HepG2 (cell line): ENCODE measurements around the gene SAMD4B. TPM values are rescaled to one million over a fixed set of nuclear protein-coding genes. Genes with fewer than 3 reads are reported as not detected.

Experiments used
- CCDC6 ChIP-seq: sonication (generic); formaldehyde crosslinking; IDR thresholded peaks from 2 replicates; pipeline ENCODE4 v1.8.1; 2022; ENCODE audit warnings: mild to moderate bottlenecking, missing genetic modification reagents, moderate library complexity
- CHD4 ChIP-seq: fragments of 200-600 bp; sonication (generic); IDR thresholded peaks from 2 replicates; pipeline ENCODE4 v1.7.0; 2017; ENCODE audit warnings: mild to moderate bottlenecking, low read length, borderline replicate concordance
- FOXM1 ChIP-seq: sonication (generic); formaldehyde crosslinking; IDR thresholded peaks from 2 replicates; pipeline ENCODE4 v1.5.0; 2020; ENCODE audit warnings: missing genetic modification reagents
- HCFC1 ChIP-seq: fragments of 150-350 bp; IDR thresholded peaks from 2 replicates; pipeline ENCODE4 v1.6.1; 2014; ENCODE audit warnings: low read depth, low read length
- HDAC2 ChIP-seq: sonication (generic); formaldehyde crosslinking; IDR thresholded peaks from 2 replicates; pipeline ENCODE4 v1.4.0; 2020; ENCODE audit warnings: missing genetic modification reagents
- LCORL ChIP-seq, 2 experiments: fragments of 450-650 bp in 1 of 2; sonication (generic) in 1 of 2; formaldehyde crosslinking in 1 of 2; IDR thresholded peaks; 2 replicates each; pipeline versions ENCODE4 v1.5.0 to v1.6.1; 2017 to 2020; ENCODE audit warnings: antibody characterized with exemption in 1 of 2, missing genetic modification reagents in 1 of 2
- NPAS2 ChIP-seq: sonication (generic); formaldehyde crosslinking; IDR thresholded peaks from 2 replicates; pipeline ENCODE4 v1.8.0; 2022; ENCODE audit warnings: mild to moderate bottlenecking, missing genetic modification reagents, borderline replicate concordance
- NR2F1 ChIP-seq, 2 experiments: fragments of 450-650 bp in 1 of 2; formaldehyde crosslinking in 1 of 2; IDR thresholded peaks; 2 replicates each; pipeline versions ENCODE4 v1.5.0 to v1.6.1; 2016 to 2020; ENCODE audit warnings: mild to moderate bottlenecking in 1 of 2, missing compliant biosample characterization in 1 of 2, missing genetic modification reagents in 1 of 2, moderate library complexity in 1 of 2
- NR3C1 ChIP-seq: sonication (generic); formaldehyde crosslinking; IDR thresholded peaks from 2 replicates; pipeline ENCODE4 v1.4.0; 2020; ENCODE audit warnings: missing genetic modification reagents
- SMC3 ChIP-seq: IDR thresholded peaks from 2 replicates; pipeline ENCODE4 v1.6.1; 2011; ENCODE audit warnings: low read length, improper control_type of control experiment
- TRIM24 ChIP-seq: sonication (generic); formaldehyde crosslinking; IDR thresholded peaks from 2 replicates; pipeline ENCODE4 v1.8.0; 2022; ENCODE audit warnings: mild to moderate bottlenecking, missing genetic modification reagents
- XRCC5 ChIP-seq: fragments of 200-400 bp; formaldehyde crosslinking; optimal IDR thresholded peaks from 2 replicates; pipeline ENCODE3; 2017; ENCODE audit warnings: mild to moderate bottlenecking, low read length
- ZFP41 ChIP-seq: sonication (generic); formaldehyde crosslinking; IDR thresholded peaks from 2 replicates; pipeline ENCODE4 v1.4.0; 2020; ENCODE audit warnings: mild to moderate bottlenecking, missing genetic modification reagents, borderline replicate concordance
- ZNF564 ChIP-seq: sonication (generic); formaldehyde crosslinking; IDR thresholded peaks from 2 replicates; pipeline ENCODE4 v1.8.1; 2023; ENCODE audit warnings: mild to moderate bottlenecking, missing genetic modification reagents
- ZSCAN31 ChIP-seq: sonication (generic); formaldehyde crosslinking; IDR thresholded peaks from 2 replicates; pipeline ENCODE4 v1.5.0; 2020; ENCODE audit warnings: low read depth, mild to moderate bottlenecking, missing genetic modification reagents
- polyA plus RNA-seq, 8 experiments: library from polyadenylated mRNA; depleted of rRNA in 3 of 8; stranded (reverse) in 7 of 8; unstranded in 1 of 8; fragments of >200 nt; fragmentation: Illumina TruSeq in 4 of 8; extraction: Trizol in 4 of 8; gene quantifications; 2 replicates each; pipeline versions ENCODE4 v1.2.1 to v1.2.3, GENCODE V29; 2011 to 2016; ENCODE audit warnings: low read depth in 4 of 8, missing spikeins in 1 of 8, mixed read lengths in 1 of 8; ENCODE audit not compliant: insufficient read depth in 1 of 8
- total RNA-seq, 5 experiments: library from RNA; depleted of rRNA; stranded (reverse); fragments of >200 nt; fragmentation: Illumina TruSeq; extraction: Trizol; gene quantifications; 2 replicates each; pipeline ENCODE4 v1.2.3, GENCODE V29; 2016; ENCODE audit warnings: low read depth in 1 of 5
- TF ChIP-seq, protein P1 (sequence below): sonication (generic); formaldehyde crosslinking; conservative IDR thresholded peaks from 2 replicates; pipeline ENCODE4 v1.4.0; 2020; ENCODE audit warnings: mild to moderate bottlenecking, missing genetic modification reagents, moderate library complexity
- TF ChIP-seq, protein P2 (sequence below): sonication (generic); formaldehyde crosslinking; IDR thresholded peaks from 2 replicates; pipeline ENCODE4 v1.8.0; 2022; ENCODE audit warnings: missing genetic modification reagents, mild to moderate bottlenecking, moderate library complexity, borderline replicate concordance
- TF ChIP-seq, protein P3 (sequence below): sonication (generic); formaldehyde crosslinking; IDR thresholded peaks from 2 replicates; pipeline ENCODE4 v1.5.0; 2020; ENCODE audit warnings: mild to moderate bottlenecking, missing genetic modification reagents, moderate library complexity
- TF ChIP-seq, protein P4 (sequence below): sonication (generic); formaldehyde crosslinking; IDR thresholded peaks from 2 replicates; pipeline ENCODE4 v1.4.0; 2020; ENCODE audit warnings: missing genetic modification reagents

The SAMD4B gene
- total and polyA plus RNA-seq, 2 of the 13 experiments (the other 11 are each of a cell fraction or from before 2014, with no cell fraction given), result 26.0 to 31.8 TPM

DNA sequence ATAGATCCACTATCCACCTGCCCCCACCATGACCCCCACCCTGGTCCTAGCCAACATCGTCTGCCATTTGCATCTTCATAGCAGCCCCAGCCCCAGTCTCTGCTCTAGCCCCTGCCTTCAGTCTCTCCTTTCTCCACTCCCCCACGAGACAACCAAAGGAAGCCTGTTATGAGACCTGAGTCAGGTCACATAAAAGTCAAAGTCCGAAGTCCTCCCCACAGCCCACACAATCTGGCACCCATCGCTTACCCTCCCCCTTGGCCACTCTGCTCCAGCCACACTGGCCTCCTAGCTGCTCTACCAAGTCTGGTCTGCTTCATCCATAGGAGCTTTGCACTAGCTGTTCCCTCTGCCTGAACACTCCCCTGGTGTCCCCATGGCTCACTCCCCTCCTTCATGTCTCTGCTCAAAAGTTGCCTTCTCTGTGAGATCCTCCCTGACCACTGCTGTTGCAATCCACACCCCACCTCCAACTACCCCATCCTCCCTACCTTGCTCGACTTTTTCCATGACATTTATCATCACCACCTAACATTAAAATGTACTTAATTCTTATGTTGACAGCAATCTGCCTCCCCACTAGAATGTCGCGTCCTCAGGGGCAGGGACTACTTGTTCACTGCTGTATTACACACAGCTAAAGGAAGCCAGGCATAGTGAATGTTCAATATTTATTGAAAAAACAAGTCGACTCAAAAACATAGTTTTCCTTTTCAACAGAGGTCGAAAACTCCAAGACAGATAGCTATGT lies 69.0 kb downstream of the SAMD4B start (continued):
- TF ChIP-seq, protein P1, sequence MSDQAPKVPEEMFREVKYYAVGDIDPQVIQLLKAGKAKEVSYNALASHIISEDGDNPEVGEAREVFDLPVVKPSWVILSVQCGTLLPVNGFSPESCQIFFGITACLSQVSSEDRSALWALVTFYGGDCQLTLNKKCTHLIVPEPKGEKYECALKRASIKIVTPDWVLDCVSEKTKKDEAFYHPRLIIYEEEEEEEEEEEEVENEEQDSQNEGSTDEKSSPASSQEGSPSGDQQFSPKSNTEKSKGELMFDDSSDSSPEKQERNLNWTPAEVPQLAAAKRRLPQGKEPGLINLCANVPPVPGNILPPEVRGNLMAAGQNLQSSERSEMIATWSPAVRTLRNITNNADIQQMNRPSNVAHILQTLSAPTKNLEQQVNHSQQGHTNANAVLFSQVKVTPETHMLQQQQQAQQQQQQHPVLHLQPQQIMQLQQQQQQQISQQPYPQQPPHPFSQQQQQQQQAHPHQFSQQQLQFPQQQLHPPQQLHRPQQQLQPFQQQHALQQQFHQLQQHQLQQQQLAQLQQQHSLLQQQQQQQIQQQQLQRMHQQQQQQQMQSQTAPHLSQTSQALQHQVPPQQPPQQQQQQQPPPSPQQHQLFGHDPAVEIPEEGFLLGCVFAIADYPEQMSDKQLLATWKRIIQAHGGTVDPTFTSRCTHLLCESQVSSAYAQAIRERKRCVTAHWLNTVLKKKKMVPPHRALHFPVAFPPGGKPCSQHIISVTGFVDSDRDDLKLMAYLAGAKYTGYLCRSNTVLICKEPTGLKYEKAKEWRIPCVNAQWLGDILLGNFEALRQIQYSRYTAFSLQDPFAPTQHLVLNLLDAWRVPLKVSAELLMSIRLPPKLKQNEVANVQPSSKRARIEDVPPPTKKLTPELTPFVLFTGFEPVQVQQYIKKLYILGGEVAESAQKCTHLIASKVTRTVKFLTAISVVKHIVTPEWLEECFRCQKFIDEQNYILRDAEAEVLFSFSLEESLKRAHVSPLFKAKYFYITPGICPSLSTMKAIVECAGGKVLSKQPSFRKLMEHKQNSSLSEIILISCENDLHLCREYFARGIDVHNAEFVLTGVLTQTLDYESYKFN (CRISPR knock-in tag), result peak; percentile 90
- TF ChIP-seq HCFC1, result no peak
- TF ChIP-seq FOXM1 (CRISPR knock-in tag), result no peak
- TF ChIP-seq SMC3, result 0 out of 2 replicates have a peak, but pooled peaks have one; percentile 3
- peak; percentile 65 to 67; a peak in 3 of 4 replicates for TF ChIP-seq NR2F1 (CRISPR knock-in tag; IDR thresholded peaks at IDR 0.05)
- TF ChIP-seq ZFP41, result no peak
- no peak for TF ChIP-seq LCORL (IDR thresholded peaks at IDR 0.05)
- TF ChIP-seq LCORL (CRISPR knock-in tag; IDR thresholded peaks at IDR 0.05), result peak; percentile 23; the same call in 1 of the 2 replicates
- TF ChIP-seq XRCC5, result peak; percentile 88
- TF ChIP-seq HDAC2 (CRISPR knock-in tag), result peak; percentile 58
- TF ChIP-seq, protein P2, sequence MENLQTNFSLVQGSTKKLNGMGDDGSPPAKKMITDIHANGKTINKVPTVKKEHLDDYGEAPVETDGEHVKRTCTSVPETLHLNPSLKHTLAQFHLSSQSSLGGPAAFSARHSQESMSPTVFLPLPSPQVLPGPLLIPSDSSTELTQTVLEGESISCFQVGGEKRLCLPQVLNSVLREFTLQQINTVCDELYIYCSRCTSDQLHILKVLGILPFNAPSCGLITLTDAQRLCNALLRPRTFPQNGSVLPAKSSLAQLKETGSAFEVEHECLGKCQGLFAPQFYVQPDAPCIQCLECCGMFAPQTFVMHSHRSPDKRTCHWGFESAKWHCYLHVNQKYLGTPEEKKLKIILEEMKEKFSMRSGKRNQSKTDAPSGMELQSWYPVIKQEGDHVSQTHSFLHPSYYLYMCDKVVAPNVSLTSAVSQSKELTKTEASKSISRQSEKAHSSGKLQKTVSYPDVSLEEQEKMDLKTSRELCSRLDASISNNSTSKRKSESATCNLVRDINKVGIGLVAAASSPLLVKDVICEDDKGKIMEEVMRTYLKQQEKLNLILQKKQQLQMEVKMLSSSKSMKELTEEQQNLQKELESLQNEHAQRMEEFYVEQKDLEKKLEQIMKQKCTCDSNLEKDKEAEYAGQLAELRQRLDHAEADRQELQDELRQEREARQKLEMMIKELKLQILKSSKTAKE (CRISPR knock-in tag), result peak; percentile 74; the same call in 1 of the 2 replicates
- TF ChIP-seq, protein P3, sequence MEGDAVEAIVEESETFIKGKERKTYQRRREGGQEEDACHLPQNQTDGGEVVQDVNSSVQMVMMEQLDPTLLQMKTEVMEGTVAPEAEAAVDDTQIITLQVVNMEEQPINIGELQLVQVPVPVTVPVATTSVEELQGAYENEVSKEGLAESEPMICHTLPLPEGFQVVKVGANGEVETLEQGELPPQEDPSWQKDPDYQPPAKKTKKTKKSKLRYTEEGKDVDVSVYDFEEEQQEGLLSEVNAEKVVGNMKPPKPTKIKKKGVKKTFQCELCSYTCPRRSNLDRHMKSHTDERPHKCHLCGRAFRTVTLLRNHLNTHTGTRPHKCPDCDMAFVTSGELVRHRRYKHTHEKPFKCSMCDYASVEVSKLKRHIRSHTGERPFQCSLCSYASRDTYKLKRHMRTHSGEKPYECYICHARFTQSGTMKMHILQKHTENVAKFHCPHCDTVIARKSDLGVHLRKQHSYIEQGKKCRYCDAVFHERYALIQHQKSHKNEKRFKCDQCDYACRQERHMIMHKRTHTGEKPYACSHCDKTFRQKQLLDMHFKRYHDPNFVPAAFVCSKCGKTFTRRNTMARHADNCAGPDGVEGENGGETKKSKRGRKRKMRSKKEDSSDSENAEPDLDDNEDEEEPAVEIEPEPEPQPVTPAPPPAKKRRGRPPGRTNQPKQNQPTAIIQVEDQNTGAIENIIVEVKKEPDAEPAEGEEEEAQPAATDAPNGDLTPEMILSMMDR, result peak; percentile 6; the same call in 1 of the 2 replicates
- TF ChIP-seq ZSCAN31, result no peak
- no peak for TF ChIP-seq NR3C1
- TF ChIP-seq NPAS2, result no peak
- 0 out of 2 replicates have a peak, but pooled peaks have one; percentile 51 for TF ChIP-seq CHD4
- no peak for TF ChIP-seq ZNF564 (CRISPR knock-in tag)
- TF ChIP-seq, protein P4, sequence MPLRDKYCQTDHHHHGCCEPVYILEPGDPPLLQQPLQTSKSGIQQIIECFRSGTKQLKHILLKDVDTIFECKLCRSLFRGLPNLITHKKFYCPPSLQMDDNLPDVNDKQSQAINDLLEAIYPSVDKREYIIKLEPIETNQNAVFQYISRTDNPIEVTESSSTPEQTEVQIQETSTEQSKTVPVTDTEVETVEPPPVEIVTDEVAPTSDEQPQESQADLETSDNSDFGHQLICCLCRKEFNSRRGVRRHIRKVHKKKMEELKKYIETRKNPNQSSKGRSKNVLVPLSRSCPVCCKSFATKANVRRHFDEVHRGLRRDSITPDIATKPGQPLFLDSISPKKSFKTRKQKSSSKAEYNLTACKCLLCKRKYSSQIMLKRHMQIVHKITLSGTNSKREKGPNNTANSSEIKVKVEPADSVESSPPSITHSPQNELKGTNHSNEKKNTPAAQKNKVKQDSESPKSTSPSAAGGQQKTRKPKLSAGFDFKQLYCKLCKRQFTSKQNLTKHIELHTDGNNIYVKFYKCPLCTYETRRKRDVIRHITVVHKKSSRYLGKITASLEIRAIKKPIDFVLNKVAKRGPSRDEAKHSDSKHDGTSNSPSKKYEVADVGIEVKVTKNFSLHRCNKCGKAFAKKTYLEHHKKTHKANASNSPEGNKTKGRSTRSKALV, result 0 out of 2 replicates have a peak, but pooled peaks have one; percentile 1
- TF ChIP-seq TRIM24 (CRISPR knock-in tag), result peak; percentile 59; the same call in 1 of the 2 replicates
- TF ChIP-seq CCDC6, result peak; percentile 46; the same call in 1 of the 2 replicates
